Vagina (tissue), 2 donors: ENCODE results near the gene MT1F. TPM values are rescaled to one million over a fixed set of nuclear protein-coding genes. Genes with fewer than 3 reads are reported as not detected.

ENCODE experiments used
- DNase-seq, 2 donors: peaks; one replicate each; pipeline ENCODE4 v3.0.0-alpha.2; 2017; ENCODE audit errors: extremely low spot score in 2 of 2
- H3K27ac ChIP-seq: fragments of 200-600 bp; sonication (generic); one replicate; pipeline ENCODE4 v1.5.1; 2019
- H3K27me3 ChIP-seq: fragments of 200-600 bp; sonication (generic); one replicate; pipeline ENCODE4 v1.5.1; 2019
- H3K36me3 ChIP-seq, 2 donors: fragments of 200-600 bp; sonication (generic); one replicate each; pipeline ENCODE4 v1.5.1; 2017 to 2019
- H3K4me1 ChIP-seq: fragments of 200-600 bp; sonication (generic); one replicate; pipeline ENCODE4 v1.5.1; 2019
- H3K4me3 ChIP-seq, 2 donors: fragments of 200-600 bp; sonication (generic); 1 replicate in 1 of 2; 2 replicates in 1 of 2; pipeline ENCODE4 v1.5.1; 2016 to 2019
- H3K9me3 ChIP-seq: fragments of 200-600 bp; sonication (generic); one replicate; pipeline ENCODE4 v1.5.1; 2019
- CTCF ChIP-seq, 3 experiments: fragments of 450-650 bp in 2 of 3; fragments of 200-600 bp in 1 of 3; sonication (generic) in 1 of 3; IDR thresholded peaks; one replicate each; pipeline ENCODE4 v1.5.1; 2017 to 2019; ENCODE audit warnings: antibody characterized with exemption in 3 of 3, mild to moderate bottlenecking in 2 of 3, moderate library complexity in 2 of 3
- POLR2A ChIP-seq, 2 donors: fragments of 450-650 bp; IDR thresholded peaks; one replicate each; pipeline ENCODE4 v1.6.1; 2017; ENCODE audit warnings: antibody characterized with exemption in 2 of 2, mild to moderate bottlenecking in 2 of 2, moderate library complexity in 2 of 2
- POLR2AphosphoS5 ChIP-seq, 2 donors: sonication (generic); formaldehyde crosslinking; IDR thresholded peaks; one replicate each; pipeline ENCODE4 v1.9.0; 2017; ENCODE audit warnings: antibody characterized with exemption in 2 of 2, mild to moderate bottlenecking in 2 of 2, low read depth in 1 of 2; ENCODE audit not compliant: insufficient read depth in 1 of 2
- intact Hi-C: fragments of 100-400 bp; cut with DNase I; formaldehyde crosslinking; loops from one replicate; pipeline ENCODE4 v1.15.1; 2023
- total RNA-seq: library from RNA; depleted of rRNA; stranded (reverse); fragments of >200 nt; gene quantifications from one replicate; pipeline ENCODE4 v1.2.3, GENCODE V29; 2016

Gene MT1F
- total RNA-seq, 1 donor from 2014 or later = 16.0 TPM

GRCh38 chr16:56688762-56689161 lies 31.0 kb downstream of the MT1F start:
- no peak overlapping the region for H3K4me3 ChIP-seq
- no peaks in the 10 kb centered on the region for H3K27me3 ChIP-seq
- H3K36me3 ChIP-seq = no peaks in the 10 kb centered on the region
- TF ChIP-seq POLR2A (IDR thresholded peaks at IDR 0.05) = no peak
- no peak for TF ChIP-seq POLR2AphosphoS5 (IDR thresholded peaks at IDR 0.05; ENCODE audit: insufficient read depth in 1 of 2, low read depth in 1 of 2)
- TF ChIP-seq CTCF (IDR thresholded peaks at IDR 0.05) = no peak
- H3K27ac ChIP-seq = no peak overlapping the region
- intact Hi-C loops = no loop called here
- peaks cover 10% of the 10 kb centered on the region for H3K4me1 ChIP-seq
- H3K9me3 ChIP-seq = no peaks in the 10 kb centered on the region
- DNase-seq = no peak

- Histone ChIP-seq H3K36me3 (no peaks in the 10 kb centered on the region), H3K4me1 (peaks cover 8% of the 10 kb centered on the region), H3K27ac (no peak overlapping the region), H3K9me3 (no peaks in the 10 kb centered on the region), H3K4me3 (no peak overlapping the region), H3K27me3 (no peaks in the 10 kb centered on the region)
- intact Hi-C loops = no loop called here
- TF ChIP-seq POLR2A (IDR thresholded peaks at IDR 0.05) = no peak
- TF ChIP-seq POLR2AphosphoS5 (IDR thresholded peaks at IDR 0.05; ENCODE audit: insufficient read depth in 1 of 2, low read depth in 1 of 2) = no peak
- no peak for TF ChIP-seq CTCF (IDR thresholded peaks at IDR 0.05)
- DNase-seq = no peak
These were observed 31.4 kb downstream of the MT1F start for GRCh38 chr16:56689171-56689570.

GRCh38 chr16:56690420-56691122 lies 32.8 kb downstream of the MT1F start:
- intact Hi-C loops = no loop called here
- TF ChIP-seq POLR2AphosphoS5 (IDR thresholded peaks at IDR 0.05; ENCODE audit: insufficient read depth in 1 of 2, low read depth in 1 of 2) (no peak), POLR2A (IDR thresholded peaks at IDR 0.05) (no peak), CTCF (IDR thresholded peaks at IDR 0.05) (no peak)
- no peak for DNase-seq
- H3K4me1 ChIP-seq = peaks cover 8% of the 10 kb centered on the region
- H3K4me3 ChIP-seq = no peak overlapping the region
- H3K9me3 ChIP-seq = no peaks in the 10 kb centered on the region
- H3K27ac ChIP-seq = no peak overlapping the region
- H3K27me3 ChIP-seq = no peaks in the 10 kb centered on the region
- no peaks in the 10 kb centered on the region for H3K36me3 ChIP-seq

- TF ChIP-seq CTCF (IDR thresholded peaks at IDR 0.05) (no peak), POLR2AphosphoS5 (IDR thresholded peaks at IDR 0.05; ENCODE audit: insufficient read depth in 1 of 2, low read depth in 1 of 2) (peak; percentile 23 to 26)
- Histone ChIP-seq H3K27ac (no peak overlapping the region), H3K36me3 (no peaks in the 10 kb centered on the region), H3K4me1 (peaks cover 8% of the 10 kb centered on the region), H3K9me3 (no peaks in the 10 kb centered on the region), H3K4me3 (no peak overlapping the region), H3K27me3 (no peaks in the 10 kb centered on the region)
- no peak for DNase-seq
- intact Hi-C loops = no loop called here
These were observed 34.1 kb downstream of the MT1F start for GRCh38 chr16:56691885-56692284.

- H3K27ac ChIP-seq = no peak overlapping the region
- H3K4me1 ChIP-seq = peaks cover 8% of the 10 kb centered on the region
- H3K36me3 ChIP-seq = no peaks in the 10 kb centered on the region
- H3K9me3 ChIP-seq = no peaks in the 10 kb centered on the region
- no peak overlapping the region for H3K4me3 ChIP-seq
- DNase-seq = no peak
- H3K27me3 ChIP-seq = no peaks in the 10 kb centered on the region
- intact Hi-C loops = loop anchor here (5.0 kb wide), 1 partner anchor 287 kb away; no protein-coding TSS in a partner anchor
- TF ChIP-seq CTCF (IDR thresholded peaks at IDR 0.05) = no peak
- no peak for TF ChIP-seq POLR2A (IDR thresholded peaks at IDR 0.05)
- TF ChIP-seq POLR2AphosphoS5 (IDR thresholded peaks at IDR 0.05; ENCODE audit: insufficient read depth in 1 of 2, low read depth in 1 of 2) = no peak
These were observed 37.5 kb downstream of the MT1F start for GRCh38 chr16:56695246-56695645.
